Activated CD4-positive, alpha-beta T cell treated with anti-CD3 and anti-CD28 coated beads, Interleukin-2, amount 50 U/mL, for 24 hours (primary cell): ENCODE data around the gene FASTKD2.

Experiments
- DNase-seq, 2 donors: peaks; one replicate each; pipeline ENCODE4 v3.0.0-alpha.2; 2020; ENCODE audit warnings: low read depth in 1 of 2, low spot score in 1 of 2

Gene FASTKD2

DNA sequence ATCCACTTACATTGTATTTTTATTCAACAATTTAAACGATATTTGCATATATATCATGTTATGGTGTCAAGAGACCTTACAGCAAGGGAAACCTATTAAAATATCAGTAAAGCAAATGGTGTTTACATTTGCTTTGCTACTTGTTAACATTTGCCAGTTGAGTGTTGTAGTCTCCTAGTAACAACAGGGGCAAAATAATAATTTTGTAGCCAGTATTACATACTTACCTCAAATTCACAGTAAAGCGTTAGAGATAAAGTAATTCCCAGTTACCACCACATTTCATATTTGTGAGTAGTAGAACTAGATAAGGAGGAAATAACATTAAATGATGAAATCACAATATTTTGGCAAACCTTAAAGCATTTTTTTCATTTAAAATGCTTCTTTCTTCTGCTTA lies 71.3 kb downstream of the FASTKD2 start:
- DNase-seq, result no peak

DNA sequence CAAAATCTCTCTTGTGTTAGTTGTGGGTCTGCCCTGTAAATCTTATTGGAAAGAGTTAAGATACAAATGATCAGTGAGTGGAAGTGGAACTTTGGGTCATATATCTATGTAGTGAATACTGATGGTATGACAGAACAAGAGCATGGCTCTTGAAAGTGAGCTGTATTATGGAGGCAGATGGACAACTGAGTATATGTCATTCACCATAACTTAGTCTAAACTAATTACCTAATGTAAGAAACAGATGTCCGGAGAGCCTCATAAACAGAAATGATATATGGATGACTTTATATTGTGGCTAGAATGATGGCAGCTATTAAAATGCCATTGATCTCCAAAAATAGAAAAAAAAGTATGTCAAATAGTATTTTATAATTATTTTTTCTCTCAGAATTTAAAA lies 72.4 kb downstream of the FASTKD2 start:
- no peak for DNase-seq

DNA sequence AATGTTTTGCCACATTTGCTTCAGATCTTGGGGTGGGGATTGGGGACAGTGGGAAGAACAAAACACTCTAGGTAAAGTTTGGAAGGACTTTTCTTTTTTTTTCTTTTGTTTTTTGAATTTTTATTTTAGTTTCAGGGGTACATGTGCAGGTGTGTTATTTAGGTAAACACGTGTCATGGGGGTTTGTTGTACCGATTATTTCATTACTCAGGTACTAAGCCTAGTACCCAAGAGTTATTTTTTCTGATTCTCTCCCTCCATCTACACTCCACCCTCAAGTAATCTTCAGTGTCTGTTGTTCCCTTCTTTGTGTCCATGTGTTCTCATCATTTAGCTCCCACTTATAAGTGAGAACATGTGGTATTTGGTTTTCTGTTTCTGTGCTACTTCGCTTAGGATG lies 73.3 kb downstream of the FASTKD2 start:
- no peak for DNase-seq

DNA sequence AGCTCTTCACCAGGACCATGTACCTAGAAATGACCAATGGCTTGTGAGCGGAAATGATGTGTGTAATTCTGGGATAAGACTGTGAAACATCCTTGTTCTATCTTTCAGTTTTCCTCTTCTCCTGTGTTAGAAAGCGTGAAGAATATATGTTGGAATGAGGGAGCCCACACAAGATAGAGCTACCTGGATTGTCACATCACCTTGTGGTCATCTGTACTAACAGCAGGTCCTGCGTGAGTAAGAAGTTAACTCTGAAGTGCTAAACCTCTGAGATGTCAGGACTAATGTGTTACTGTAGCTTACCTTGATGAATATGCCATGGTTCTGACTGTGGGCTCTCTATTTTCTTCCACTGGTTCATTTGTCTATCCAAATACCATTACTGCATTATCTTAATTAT lies 75.6 kb downstream of the FASTKD2 start:
- DNase-seq, result no peak
